ENCODE data around the gene LARGE2. TPM values are rescaled to one million over a fixed set of nuclear protein-coding genes. Genes with fewer than 3 reads are reported as not detected.
A peak's percentile ranks its signal among the peaks of the same experiment; 100 is the strongest.

Gene LARGE2
- total and polyA plus RNA-seq, 9 of the 15 experiments (the other 6 are each of a cell fraction or from before 2014, with no cell fraction given) = 0.56 to 14.1 (median 6.6) TPM

DNA sequence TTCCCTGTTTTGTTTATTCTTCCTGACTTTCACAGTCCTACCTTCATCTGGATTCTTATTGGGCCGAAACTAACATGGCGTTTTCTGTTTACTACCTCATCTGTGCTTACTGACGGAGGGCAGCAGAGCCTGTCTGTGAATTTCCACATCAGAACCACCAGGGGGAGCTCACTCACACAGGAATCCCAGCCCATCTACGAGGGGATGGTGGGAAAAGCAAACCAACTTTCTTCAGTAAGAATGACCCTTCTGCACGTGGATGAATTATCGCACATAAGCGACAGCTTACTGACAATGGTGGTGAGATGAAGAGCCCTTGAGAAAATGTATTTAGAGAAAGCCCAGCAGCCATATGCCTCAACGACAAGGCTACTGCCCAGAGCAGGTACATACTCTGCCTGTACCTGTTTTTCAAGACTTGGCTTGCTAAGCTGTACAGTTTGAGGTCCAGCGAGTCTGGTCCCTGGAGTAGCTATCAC lies 42.5 kb downstream of the LARGE2 start (continued):
- TF ChIP-seq, protein P1, sequence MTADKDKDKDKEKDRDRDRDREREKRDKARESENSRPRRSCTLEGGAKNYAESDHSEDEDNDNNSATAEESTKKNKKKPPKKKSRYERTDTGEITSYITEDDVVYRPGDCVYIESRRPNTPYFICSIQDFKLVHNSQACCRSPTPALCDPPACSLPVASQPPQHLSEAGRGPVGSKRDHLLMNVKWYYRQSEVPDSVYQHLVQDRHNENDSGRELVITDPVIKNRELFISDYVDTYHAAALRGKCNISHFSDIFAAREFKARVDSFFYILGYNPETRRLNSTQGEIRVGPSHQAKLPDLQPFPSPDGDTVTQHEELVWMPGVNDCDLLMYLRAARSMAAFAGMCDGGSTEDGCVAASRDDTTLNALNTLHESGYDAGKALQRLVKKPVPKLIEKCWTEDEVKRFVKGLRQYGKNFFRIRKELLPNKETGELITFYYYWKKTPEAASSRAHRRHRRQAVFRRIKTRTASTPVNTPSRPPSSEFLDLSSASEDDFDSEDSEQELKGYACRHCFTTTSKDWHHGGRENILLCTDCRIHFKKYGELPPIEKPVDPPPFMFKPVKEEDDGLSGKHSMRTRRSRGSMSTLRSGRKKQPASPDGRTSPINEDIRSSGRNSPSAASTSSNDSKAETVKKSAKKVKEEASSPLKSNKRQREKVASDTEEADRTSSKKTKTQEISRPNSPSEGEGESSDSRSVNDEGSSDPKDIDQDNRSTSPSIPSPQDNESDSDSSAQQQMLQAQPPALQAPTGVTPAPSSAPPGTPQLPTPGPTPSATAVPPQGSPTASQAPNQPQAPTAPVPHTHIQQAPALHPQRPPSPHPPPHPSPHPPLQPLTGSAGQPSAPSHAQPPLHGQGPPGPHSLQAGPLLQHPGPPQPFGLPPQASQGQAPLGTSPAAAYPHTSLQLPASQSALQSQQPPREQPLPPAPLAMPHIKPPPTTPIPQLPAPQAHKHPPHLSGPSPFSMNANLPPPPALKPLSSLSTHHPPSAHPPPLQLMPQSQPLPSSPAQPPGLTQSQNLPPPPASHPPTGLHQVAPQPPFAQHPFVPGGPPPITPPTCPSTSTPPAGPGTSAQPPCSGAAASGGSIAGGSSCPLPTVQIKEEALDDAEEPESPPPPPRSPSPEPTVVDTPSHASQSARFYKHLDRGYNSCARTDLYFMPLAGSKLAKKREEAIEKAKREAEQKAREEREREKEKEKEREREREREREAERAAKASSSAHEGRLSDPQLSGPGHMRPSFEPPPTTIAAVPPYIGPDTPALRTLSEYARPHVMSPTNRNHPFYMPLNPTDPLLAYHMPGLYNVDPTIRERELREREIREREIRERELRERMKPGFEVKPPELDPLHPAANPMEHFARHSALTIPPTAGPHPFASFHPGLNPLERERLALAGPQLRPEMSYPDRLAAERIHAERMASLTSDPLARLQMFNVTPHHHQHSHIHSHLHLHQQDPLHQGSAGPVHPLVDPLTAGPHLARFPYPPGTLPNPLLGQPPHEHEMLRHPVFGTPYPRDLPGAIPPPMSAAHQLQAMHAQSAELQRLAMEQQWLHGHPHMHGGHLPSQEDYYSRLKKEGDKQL (CRISPR knock-in tag; IDR thresholded peaks at IDR 0.05; ENCODE audit: borderline replicate concordance) = no peak
- TF ChIP-seq JUN (IDR thresholded peaks at IDR 0.05; ENCODE audit: borderline replicate concordance, low read depth, low read length) = no peak
- no peak for TF ChIP-seq JUN (CRISPR knock-in tag; IDR thresholded peaks at IDR 0.05; ENCODE audit: borderline replicate concordance)
- TF ChIP-seq DNMT1 (IDR thresholded peaks at IDR 0.05) = no peak
- TF ChIP-seq, protein P2, sequence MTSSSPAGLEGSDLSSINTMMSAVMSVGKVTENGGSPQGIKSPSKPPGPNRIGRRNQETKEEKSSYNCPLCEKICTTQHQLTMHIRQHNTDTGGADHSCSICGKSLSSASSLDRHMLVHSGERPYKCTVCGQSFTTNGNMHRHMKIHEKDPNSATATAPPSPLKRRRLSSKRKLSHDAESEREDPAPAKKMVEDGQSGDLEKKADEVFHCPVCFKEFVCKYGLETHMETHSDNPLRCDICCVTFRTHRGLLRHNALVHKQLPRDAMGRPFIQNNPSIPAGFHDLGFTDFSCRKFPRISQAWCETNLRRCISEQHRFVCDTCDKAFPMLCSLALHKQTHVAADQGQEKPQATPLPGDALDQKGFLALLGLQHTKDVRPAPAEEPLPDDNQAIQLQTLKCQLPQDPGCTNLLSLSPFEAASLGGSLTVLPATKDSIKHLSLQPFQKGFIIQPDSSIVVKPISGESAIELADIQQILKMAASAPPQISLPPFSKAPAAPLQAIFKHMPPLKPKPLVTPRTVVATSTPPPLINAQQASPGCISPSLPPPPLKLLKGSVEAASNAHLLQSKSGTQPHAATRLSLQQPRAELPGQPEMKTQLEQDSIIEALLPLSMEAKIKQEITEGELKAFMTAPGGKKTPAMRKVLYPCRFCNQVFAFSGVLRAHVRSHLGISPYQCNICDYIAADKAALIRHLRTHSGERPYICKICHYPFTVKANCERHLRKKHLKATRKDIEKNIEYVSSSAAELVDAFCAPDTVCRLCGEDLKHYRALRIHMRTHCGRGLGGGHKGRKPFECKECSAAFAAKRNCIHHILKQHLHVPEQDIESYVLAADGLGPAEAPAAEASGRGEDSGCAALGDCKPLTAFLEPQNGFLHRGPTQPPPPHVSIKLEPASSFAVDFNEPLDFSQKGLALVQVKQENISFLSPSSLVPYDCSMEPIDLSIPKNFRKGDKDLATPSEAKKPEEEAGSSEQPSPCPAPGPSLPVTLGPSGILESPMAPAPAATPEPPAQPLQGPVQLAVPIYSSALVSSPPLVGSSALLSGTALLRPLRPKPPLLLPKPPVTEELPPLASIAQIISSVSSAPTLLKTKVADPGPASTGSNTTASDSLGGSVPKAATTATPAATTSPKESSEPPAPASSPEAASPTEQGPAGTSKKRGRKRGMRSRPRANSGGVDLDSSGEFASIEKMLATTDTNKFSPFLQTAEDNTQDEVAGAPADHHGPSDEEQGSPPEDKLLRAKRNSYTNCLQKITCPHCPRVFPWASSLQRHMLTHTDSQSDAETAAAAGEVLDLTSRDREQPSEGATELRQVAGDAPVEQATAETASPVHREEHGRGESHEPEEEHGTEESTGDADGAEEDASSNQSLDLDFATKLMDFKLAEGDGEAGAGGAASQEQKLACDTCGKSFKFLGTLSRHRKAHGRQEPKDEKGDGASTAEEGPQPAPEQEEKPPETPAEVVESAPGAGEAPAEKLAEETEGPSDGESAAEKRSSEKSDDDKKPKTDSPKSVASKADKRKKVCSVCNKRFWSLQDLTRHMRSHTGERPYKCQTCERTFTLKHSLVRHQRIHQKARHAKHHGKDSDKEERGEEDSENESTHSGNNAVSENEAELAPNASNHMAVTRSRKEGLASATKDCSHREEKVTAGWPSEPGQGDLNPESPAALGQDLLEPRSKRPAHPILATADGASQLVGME (CRISPR knock-in tag; IDR thresholded peaks at IDR 0.05) = no peak
- TF ChIP-seq SRSF3 (IDR thresholded peaks at IDR 0.05; ENCODE audit: insufficient read depth, low read length) = no peak
- TF ChIP-seq, protein P3, sequence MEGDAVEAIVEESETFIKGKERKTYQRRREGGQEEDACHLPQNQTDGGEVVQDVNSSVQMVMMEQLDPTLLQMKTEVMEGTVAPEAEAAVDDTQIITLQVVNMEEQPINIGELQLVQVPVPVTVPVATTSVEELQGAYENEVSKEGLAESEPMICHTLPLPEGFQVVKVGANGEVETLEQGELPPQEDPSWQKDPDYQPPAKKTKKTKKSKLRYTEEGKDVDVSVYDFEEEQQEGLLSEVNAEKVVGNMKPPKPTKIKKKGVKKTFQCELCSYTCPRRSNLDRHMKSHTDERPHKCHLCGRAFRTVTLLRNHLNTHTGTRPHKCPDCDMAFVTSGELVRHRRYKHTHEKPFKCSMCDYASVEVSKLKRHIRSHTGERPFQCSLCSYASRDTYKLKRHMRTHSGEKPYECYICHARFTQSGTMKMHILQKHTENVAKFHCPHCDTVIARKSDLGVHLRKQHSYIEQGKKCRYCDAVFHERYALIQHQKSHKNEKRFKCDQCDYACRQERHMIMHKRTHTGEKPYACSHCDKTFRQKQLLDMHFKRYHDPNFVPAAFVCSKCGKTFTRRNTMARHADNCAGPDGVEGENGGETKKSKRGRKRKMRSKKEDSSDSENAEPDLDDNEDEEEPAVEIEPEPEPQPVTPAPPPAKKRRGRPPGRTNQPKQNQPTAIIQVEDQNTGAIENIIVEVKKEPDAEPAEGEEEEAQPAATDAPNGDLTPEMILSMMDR (IDR thresholded peaks at IDR 0.05 in 2 of 3, conservative IDR thresholded peaks at IDR 0.05 in 1 of 3; ENCODE audit: insufficient read depth in 2 of 3, low read depth in 1 of 3, low read length in 3 of 3) = peak; percentile 91 to 95 (median 92)
- no peak for TF ChIP-seq ZNF586 (CRISPR knock-in tag; conservative IDR thresholded peaks at IDR 0.05)
- TF ChIP-seq KDM5B (IDR thresholded peaks at IDR 0.05; ENCODE audit: insufficient replicate concordance, low read depth, low read length) = no peak
- no peak for TF ChIP-seq CEBPG (CRISPR knock-in tag; IDR thresholded peaks at IDR 0.05)
- TF ChIP-seq CEBPG (tag; conservative IDR thresholded peaks at IDR 0.05 in 1 of 2, IDR thresholded peaks at IDR 0.05 in 1 of 2) = no peak
- TF ChIP-seq, protein P4, sequence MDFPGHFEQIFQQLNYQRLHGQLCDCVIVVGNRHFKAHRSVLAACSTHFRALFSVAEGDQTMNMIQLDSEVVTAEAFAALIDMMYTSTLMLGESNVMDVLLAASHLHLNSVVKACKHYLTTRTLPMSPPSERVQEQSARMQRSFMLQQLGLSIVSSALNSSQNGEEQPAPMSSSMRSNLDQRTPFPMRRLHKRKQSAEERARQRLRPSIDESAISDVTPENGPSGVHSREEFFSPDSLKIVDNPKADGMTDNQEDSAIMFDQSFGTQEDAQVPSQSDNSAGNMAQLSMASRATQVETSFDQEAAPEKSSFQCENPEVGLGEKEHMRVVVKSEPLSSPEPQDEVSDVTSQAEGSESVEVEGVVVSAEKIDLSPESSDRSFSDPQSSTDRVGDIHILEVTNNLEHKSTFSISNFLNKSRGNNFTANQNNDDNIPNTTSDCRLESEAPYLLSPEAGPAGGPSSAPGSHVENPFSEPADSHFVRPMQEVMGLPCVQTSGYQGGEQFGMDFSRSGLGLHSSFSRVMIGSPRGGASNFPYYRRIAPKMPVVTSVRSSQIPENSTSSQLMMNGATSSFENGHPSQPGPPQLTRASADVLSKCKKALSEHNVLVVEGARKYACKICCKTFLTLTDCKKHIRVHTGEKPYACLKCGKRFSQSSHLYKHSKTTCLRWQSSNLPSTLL (IDR thresholded peaks at IDR 0.05) = no peak

Data from K562 (cell line).